GM19240 (cell line): Measurements from ENCODE around the gene BAIAP2L1.

ENCODE experiments used
- DNase-seq: peaks from one replicate; pipeline ENCODE4 v3.0.0; 2011; ENCODE audit warnings: low spot score; ENCODE audit not compliant: insufficient read length

Gene BAIAP2L1

DNA sequence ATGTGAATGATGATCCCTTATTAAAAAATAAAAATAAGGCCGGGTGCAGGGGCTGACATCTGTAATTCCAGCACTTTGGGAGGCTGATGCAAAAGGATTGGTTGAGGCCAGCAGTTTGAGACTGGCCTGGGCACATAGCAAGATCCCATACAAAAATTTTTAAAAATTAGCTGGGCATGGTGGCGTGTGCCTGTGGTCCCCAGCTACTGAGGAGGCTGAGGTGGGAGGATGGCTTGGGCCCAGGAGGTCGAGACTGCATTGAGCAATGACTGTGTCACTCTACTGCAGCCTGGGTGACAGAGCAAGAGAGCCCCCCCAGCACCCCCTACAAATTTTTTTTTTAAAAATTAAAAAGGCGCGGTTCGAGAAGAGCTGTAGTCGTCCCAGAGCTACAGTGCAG lies 120.6 kb downstream of the BAIAP2L1 start:
- DNase-seq = no peak

DNA sequence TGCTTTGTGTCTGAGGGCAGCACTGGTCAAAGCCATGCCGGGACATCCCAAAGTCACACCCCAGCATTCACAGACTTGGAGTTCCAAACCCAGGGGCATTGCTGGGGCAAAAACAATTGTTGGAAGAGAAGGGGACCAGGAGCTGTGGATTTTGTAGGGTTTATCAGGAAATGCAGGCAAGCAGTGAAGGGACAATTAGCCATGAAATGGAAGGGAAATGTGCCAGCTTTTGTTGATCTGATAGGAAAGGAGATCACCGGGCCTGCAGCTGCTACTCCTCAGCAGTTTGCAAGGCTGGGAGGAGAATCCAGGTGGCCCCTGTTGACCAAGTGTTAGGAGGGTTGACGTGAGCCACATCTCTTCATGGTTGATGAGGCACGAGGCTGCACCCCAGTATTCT lies 122.0 kb downstream of the BAIAP2L1 start:
- no peak for DNase-seq

DNA sequence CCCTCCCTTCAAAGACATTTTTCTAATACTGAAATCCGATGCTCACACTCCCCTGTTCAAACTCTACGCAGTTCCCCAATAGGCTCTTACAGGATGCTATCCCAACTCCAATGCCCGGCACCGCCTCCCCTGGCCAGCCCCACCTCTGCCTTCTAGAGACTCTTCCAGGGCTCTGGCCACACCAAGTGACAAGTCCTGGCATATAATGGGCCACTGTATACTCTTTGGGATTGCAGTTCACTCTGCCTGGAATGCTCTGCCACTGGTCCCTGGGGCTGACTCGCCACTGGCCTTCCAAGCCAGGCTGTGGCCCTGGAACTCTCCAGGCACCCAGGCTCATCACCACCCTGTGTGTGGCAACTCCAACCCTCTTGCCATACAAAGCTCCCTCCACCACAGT lies 122.5 kb downstream of the BAIAP2L1 start:
- DNase-seq = no peak

DNA sequence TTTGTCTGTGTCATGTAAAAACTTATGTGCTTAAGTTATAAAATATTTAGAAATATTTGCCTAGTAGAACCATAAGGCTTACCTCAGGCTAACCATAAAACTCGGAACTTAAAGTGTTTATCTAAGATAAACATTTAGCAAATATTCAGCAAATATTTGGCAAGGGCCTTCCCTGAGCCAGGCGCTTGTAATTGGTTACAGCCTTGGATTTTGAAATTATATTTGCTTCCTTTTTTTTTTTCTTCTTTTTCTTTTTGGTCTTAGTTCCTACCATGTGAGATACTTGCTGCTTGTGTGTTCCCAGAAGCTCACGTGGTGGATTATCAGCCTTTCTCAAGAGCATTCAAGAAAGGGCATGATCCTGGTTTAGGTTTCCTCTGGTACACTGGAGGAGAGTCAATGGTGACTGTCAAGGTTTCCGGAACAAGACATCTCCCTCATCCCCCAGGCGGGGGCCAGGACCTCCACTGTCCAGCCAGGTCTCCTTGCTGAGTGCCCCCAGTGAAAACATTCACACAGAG lies 124.6 kb downstream of the BAIAP2L1 start:
- no peak for DNase-seq

DNA sequence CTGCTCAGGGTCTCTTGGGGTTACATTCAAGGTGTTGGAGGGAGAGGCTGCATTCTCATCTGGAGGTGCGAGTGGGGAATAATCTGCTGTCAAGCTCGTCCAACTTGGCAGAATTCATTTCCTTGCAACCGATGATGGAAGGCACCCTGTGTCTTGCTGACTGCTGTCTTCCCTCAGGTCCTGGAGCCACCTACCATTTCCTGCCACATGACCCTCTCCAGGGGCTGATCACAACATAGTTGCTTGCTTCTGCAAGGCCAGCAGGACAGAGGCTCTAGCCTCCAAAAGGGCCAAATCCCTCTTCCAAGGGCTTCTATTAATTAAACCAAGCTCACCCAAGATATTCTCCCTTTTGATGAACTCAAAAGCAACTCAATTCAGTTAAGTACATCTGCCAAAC lies 133.6 kb downstream of the BAIAP2L1 start:
- DNase-seq = no peak

DNA sequence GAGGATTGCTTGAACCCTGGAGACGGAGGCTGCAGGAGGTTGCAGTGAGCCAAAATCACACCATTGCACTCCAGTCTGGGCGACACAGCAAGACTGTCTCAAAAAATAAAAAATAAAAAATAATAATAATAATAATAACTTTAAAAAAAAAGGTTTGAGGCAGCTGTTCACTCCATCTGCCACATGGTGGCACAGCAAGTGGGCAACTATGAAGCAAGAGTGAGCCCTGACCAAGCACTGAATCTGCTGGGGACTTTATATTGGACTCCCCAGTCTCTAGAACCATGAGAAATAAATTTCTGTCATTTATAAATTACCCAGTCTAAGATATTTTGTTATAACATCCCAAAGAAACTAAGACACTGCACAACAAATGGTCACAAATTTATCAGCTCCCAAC lies 134.1 kb downstream of the BAIAP2L1 start:
- no peak for DNase-seq

DNA sequence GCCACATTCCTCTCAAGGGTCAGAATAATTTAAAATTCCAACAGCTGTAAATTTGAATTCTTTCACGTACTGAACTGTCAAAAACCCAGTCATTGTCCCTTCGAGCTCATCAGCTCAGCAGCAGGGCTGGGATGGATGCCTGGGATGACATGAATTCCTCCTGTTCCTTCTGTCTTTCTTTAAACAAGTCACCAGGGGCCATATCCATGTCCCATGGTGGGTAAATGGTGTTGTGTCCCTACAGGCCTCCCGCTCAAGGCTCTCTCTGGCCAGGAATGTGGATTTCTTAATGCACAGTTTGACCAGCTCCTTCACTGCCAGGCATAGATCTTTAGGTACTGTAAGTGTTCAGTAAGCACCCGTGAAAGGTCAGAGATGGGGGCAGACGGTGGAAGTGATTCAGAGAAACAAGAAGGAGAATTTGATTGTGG lies 135.0 kb downstream of the BAIAP2L1 start:
- DNase-seq = no peak

DNA sequence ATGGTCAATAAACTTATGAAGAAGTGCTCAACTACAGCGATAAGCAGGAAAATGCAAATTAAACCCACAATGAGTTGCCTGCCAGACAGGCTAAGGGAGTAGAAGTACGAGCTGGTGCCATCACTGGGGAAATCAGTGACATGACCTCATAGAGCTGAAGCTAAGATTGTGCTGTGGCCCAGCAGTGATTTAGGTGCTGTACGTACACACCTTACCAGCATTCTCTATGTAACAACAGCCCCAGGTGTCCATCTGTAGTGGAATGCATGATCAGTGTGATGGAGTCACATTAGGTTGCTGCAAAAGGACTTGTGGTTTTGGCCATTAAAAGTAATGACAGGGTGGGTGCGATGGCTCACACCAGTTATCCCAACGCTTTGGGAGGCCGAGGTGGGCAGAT lies 143.2 kb downstream of the BAIAP2L1 start:
- DNase-seq = no peak

DNA sequence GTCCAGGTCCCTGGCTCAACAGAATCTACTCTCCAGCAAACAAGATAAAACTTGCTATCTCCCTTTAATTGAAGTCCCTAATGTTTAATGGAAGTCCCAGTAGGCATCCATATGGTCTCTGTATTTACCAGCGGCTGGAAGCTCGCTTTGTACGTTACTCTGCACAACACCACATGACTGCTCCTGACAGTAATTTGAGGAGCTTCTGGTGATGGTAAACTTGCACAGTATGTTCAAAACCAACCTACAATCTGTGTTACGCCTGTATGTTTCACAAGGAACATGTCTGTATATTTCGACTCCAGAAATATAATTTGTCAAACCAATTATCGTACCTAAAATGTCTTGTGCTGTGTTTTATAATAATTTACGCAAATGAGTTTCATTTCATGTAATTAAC lies 144.5 kb downstream of the BAIAP2L1 start:
- no peak for DNase-seq

DNA sequence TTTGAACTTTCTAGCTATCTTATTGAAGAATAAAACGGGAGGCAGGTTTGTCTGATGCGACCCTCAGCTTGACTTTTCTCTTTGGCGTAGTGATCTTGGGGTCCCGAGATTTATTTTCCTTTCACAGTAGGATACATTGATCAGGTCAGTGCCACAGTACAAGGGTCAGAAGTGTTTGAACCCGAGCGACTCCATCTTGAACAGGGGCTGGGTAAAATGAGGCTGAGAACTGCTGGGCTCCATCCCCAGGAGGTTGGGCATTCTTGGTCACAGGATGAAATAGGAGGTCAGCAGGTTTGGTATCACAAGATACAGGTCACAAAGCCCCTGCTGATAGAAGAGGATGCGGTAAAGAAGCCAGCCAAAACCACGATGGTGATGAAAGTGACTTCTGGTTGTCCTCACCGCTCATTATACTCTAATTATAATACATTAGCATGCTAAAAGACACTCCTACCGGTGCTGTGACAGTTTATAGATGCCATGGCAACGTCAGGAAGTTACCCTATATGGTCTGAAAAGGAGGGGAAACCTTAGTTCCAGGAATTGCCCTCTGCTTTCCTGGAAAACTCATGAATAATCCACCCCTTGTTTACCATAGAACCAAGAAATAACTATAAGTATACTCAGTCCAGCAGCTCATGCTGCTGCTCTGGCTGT lies 145.8 kb downstream of the BAIAP2L1 start:
- no peak for DNase-seq

DNA sequence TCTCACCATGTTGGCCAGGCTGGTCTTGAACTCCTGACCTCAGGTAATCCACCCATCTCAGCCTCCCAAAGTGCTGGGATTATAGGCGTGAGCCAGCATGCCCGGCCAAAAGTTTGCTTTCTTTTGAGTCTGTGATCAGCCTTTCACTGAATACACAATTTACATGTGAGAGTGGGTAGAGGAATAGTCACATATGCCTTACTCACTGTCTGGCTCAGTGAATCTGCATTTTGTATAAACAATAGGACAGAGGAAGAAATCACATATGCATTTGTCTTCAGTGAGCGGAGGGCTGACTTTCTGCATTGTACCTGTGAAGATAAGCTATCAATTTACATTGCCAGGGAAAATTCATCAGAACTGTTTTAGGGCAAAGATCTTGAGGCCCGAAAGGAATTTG lies 146.4 kb downstream of the BAIAP2L1 start:
- no peak for DNase-seq

DNA sequence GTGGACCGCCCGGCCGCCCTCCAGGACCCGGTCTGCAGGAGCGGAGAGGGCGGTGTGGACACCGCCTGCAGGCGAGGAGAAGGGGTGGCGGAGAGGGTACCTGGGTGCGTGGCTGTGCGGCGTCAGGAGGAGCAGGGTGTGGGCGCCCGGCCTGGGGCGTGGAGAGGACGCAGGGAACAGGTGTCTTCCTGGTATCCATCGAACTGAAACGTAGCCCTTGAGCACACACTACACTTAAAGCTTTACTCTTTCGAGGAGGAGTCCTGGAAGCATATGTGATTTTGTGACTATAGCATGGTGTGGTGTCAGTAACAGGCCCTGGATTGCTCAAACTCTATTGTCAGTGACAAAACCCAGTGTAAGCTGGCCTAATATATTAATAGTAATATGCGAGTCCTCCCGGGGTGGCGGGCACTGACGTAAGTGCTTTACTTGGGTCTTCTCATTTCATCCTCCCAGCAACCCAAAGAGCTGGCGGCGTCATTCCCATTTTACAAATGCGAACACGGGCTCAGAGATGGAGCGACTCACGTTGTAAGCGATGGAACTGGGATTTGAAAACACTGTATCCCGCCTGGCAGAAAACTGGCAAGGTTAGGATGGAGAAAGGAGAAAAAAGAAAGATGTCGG lies 148.3 kb downstream of the BAIAP2L1 start:
- DNase-seq = no peak

DNA sequence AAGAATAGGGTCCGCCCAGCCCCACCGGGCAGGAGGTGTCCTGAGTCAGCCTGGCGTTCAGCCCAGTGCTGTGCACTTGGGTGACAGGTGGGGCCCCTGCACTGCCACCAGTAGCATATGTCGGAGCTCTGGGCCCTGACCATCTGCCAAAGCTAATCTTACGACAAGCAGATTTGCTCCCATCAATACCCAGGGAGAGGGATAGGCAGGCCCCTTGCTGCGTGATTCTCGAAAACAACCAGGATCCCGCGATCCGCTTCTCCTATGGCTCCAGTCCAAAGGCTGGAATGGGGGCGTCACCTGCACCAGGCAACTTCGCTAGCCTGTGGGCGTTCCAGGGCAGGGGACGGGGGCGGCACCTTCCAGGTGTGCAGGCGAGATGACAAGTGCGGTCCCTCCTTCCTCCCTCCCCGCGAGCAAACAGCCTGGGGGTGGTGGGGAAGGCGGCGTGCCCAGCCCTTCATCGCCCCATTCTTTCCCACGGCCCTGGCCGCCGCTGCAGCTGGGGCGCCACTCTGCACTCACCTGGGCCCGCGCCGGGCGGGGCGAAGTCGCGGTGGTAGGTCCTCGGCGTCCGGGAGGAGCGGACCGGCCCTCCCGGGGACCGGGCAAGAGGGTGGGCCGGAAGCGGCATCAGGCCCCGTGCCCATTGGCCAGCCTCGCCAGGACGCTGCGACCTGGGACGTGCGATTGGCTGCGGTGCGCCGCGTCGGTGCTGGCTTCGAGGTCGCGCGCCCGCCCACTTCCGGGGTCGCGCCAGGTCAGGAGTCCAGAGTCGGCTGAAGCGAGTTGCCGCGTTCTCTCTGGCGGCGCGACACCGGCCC lies 149.1 kb downstream of the BAIAP2L1 start, which contains the start of gene TECPR1:
Gene TECPR1 (minus strand): TSS at position 632 of the 824 bp plus-strand sequence. CDS start 6,086 bp downstream, outside the sequence.
- peak; percentile 99 for DNase-seq

DNA sequence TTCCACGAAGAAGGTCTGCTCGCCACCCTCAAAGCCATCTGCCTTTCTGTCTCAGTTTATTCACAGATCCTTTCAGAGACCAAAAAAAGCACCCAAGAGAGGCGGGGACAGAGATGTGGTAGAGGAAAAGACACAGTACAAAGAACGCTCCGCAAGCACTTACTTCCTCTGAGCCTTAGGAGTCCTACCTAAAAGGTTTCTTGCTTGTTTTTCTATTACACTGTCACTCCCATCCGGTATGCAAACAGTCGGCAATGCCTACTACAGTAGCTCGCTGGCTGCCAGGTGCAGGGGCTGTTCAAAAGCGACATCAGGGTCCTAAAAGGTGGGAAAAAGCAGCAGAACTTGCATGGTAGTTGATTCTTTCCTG lies 149.7 kb downstream of the BAIAP2L1 start:
- no peak for DNase-seq

DNA sequence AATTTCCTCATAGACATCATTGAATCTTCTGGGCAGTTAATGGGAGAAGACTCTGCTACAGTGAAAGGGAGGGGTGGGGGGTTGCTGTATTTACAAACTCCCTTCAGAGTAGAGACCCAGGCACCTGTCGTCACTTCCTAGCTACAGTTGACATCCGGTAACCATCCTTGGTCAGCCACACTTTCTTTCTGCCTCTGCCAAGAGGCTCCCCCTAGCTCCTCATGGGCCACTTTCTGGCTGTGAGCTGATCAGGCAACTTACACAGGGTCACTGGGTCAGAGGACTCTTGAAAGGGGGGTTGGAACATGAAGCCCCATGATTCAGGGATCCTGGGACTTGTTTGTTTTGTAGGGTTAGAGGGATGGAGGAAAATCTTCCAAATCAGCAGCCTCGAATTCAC lies 150.1 kb downstream of the BAIAP2L1 start:
- DNase-seq = peak; percentile 64

DNA sequence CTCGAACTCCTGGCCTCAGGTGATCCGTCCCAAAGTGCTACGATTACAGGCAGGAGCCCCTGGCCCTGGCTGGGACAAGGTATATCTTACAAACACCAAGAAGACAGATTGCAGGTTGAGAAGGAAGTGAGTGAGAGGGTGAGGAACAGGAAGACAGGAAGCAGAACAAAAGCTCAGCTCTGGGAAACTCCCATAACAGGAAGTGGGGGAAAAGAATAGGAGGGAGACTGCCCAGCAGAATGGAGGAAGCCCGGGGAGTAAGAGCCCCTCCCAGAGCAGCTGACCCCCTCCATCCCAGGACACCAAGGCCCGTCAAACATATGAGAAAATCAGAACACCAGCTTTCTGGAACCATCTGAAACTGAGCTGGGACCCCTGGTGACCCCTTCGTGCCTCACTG lies 151.8 kb downstream of the BAIAP2L1 start:
- DNase-seq = no peak

DNA sequence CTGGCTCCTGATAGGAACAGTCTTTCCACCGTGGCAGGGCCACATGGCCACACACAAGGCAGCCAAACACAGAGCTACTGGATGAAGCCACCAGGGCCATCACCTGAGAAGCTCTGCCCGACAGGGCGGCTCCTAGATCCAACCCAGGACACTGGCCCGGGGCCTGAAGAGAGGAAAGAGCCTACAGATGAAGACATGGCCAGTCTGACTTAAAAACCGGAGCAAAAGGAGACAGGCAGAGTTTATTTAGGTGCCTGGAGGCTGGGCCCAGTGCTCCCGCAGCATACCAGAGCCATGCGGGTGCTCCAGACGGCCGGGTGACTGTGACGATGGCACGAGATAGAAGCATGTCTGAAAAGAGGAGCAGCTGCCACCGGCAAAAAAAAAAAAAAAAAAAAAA lies 152.7 kb downstream of the BAIAP2L1 start:
- no peak for DNase-seq

DNA sequence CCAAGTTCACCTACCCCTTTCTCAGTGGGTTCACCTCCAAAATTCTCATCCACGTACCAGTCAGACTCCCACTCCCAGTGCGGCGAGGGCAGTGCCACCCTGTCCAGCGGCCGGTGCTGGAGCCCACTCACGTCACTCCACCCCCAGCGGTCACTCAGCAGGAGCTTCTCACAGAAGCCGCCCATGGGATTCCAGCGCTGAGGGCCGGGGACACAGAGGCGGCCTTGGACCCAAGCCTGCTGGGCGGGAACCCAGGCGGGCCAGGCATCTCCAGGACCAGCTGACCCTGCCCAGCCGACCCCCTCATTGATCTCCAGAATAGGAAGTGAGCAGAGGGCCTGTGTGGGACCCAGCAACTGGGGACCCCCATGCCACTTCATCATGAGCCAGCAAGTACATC lies 156.0 kb downstream of the BAIAP2L1 start:
- DNase-seq = no peak

DNA sequence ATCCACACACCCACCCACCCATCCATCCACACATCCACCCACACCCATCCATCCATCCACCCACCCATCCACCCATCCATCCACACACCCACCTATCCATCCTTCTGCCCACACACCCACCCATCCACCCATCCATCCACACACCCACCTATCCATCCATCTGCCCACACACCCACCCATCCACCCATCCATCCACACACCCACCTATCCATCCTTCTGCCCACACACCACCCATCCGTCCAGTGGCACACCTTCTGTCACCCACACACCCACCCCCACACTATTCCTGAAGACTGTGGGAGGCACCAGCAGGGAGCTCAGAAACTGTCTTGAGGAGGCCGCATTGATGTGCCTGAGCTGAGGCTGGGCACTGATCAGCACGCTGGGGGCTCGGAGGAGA lies 158.0 kb downstream of the BAIAP2L1 start:
- no peak for DNase-seq

DNA sequence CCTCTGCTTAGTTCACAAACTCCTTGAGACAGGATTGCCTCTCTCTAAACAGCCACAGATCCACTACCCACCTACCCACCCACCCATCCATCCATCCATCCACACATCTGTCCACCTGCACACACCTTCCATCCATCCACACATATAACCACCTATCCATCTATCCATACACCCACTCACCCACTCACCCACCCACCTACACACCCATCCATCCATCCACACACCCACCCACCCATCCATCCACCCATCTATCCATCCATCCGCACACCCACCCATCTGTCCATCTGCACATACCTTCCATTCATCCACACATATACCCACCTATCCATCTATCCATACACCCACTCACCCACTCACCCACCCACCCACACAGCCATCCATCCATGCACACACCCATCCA lies 158.5 kb downstream of the BAIAP2L1 start:
- DNase-seq = no peak

DNA sequence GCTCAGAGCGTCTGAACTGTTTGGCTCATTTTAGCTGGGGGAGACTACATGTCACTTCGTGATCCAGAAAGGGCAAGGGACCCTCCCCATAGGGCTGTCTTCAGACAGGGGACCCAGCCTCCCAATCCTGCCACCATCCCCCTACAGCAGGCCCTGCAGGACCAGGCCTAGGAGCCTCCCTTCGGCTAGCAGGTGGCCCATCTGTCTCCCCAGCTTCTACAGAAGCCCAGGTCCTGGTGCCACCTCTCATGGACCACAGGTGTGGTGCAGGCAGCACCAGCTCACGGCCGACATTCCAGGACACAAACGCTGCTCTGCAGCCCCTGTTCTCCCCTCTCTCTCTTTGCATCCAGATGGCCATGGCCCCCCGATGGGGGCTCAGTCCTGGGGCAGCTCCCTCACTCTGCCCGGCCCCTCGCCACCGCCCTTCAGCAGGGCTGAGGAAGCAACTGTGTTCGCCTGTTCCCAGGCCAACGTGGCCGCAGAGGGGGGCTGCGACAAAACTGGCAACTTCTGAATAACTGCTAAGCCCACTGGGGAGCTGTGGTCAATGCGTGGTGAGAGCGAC lies 159.1 kb downstream of the BAIAP2L1 start:
- no peak for DNase-seq
